GM12892 (cell line): ENCODE data around the gene ANKRD45.

ENCODE experiments used
- POLR2A ChIP-seq: IDR thresholded peaks from 2 replicates; pipeline ENCODE4 v1.6.1; 2011; ENCODE audit warnings: low read depth, low read length, control low read depth
- POLR2AphosphoS5 ChIP-seq: IDR thresholded peaks from 2 replicates; pipeline ENCODE4 v1.6.1; 2011; ENCODE audit warnings: low read depth, low read length, control low read depth
- TAF1 ChIP-seq: IDR thresholded peaks from 2 replicates; pipeline ENCODE4 v1.6.1; 2011; ENCODE audit warnings: low read depth, mild to moderate bottlenecking, control low read depth, low read length, borderline replicate concordance

DNA sequence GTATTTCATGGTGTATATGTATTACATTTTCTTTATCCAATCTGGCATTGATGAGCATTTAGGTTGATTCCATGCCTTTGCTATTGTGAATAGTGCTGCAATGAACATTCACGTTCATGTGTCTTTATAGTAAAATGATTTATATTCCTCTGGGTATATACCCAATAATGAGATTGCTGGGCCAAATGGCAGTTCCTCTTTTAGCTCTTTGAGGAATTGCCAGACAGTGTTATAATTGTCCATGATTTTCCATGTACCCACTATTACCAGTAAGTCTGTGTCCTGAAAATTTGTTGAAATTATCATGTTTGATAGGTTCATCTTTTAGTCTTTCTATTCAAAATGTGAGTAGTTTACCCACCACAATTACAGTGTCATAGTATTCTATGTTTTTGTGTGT lies 101.2 kb downstream of the ANKRD45 start:
- no peak for TF ChIP-seq POLR2AphosphoS5
- TF ChIP-seq POLR2A = no peak
- no peak for TF ChIP-seq TAF1
